HepG2 (cell line): ENCODE results near the gene BMERB1. TPM values are rescaled to one million over a fixed set of nuclear protein-coding genes. Genes with fewer than 3 reads are reported as not detected.

Source experiments
- BORCS8-MEF2B ChIP-seq: sonication (generic); formaldehyde crosslinking; IDR thresholded peaks from 2 replicates; pipeline ENCODE4 v1.8.0; 2022; ENCODE audit warnings: mild to moderate bottlenecking, missing genetic modification reagents
- CC2D1A ChIP-seq: sonication (generic); formaldehyde crosslinking; IDR thresholded peaks from 2 replicates; pipeline ENCODE4 v1.8.1; 2023; ENCODE audit warnings: mild to moderate bottlenecking, missing genetic modification reagents
- GABPA ChIP-seq, 2 experiments: IDR thresholded peaks; 2 replicates each; pipeline ENCODE4 v1.6.1; 2011 to 2016; ENCODE audit warnings: low read depth in 2 of 2, low read length in 1 of 2, missing biosample characterization in 1 of 2, missing genetic modification characterization in 1 of 2
- HOXA5 ChIP-seq: sonication (generic); formaldehyde crosslinking; IDR thresholded peaks from 2 replicates; pipeline ENCODE4 v1.4.0; 2020; ENCODE audit warnings: missing genetic modification reagents
- MED13 ChIP-seq: sonication (generic); formaldehyde crosslinking; IDR thresholded peaks from 2 replicates; pipeline ENCODE4 v1.5.0; 2020; ENCODE audit warnings: missing genetic modification reagents
- MTA1 ChIP-seq: sonication (generic); formaldehyde crosslinking; IDR thresholded peaks from 2 replicates; pipeline ENCODE4 v1.4.0; 2020; ENCODE audit warnings: missing genetic modification reagents, mild to moderate bottlenecking, borderline replicate concordance
- ONECUT2 ChIP-seq: sonication (generic); formaldehyde crosslinking; IDR thresholded peaks from 2 replicates; pipeline ENCODE4 v1.4.0; 2020; ENCODE audit warnings: missing genetic modification reagents
- PCBP1 ChIP-seq: fragments of 200-400 bp; formaldehyde crosslinking; IDR thresholded peaks from 2 replicates; pipeline ENCODE4 v1.6.1; 2017; ENCODE audit warnings: mild to moderate bottlenecking, low read depth, low read length, borderline replicate concordance
- POGZ ChIP-seq: sonication (generic); formaldehyde crosslinking; IDR thresholded peaks from 2 replicates; pipeline ENCODE4 v1.4.0; 2020; ENCODE audit warnings: mild to moderate bottlenecking, missing genetic modification reagents
- YEATS2 ChIP-seq: sonication (generic); formaldehyde crosslinking; IDR thresholded peaks from 2 replicates; pipeline ENCODE4 v1.4.0; 2020; ENCODE audit warnings: missing genetic modification reagents, borderline replicate concordance
- ZNF292 ChIP-seq: sonication (generic); formaldehyde crosslinking; IDR thresholded peaks from 2 replicates; pipeline ENCODE4 v1.8.1; 2022; ENCODE audit warnings: mild to moderate bottlenecking, low read depth, missing genetic modification reagents, borderline replicate concordance
- ZNF510 ChIP-seq: sonication (generic); formaldehyde crosslinking; IDR thresholded peaks from 2 replicates; pipeline ENCODE4 v1.4.0; 2020; ENCODE audit warnings: low read depth, mild to moderate bottlenecking, missing genetic modification reagents
- ZNF782 ChIP-seq: sonication (generic); formaldehyde crosslinking; IDR thresholded peaks from 2 replicates; pipeline ENCODE4 v1.4.0; 2020; ENCODE audit warnings: missing genetic modification reagents, mild to moderate bottlenecking, borderline replicate concordance
- polyA plus RNA-seq, 8 experiments: library from polyadenylated mRNA; depleted of rRNA in 3 of 8; stranded (reverse) in 7 of 8; unstranded in 1 of 8; fragments of >200 nt; fragmentation: Illumina TruSeq in 4 of 8; extraction: Trizol in 4 of 8; gene quantifications; 2 replicates each; pipeline versions ENCODE4 v1.2.1 to v1.2.3, GENCODE V29; 2011 to 2016; ENCODE audit warnings: low read depth in 4 of 8, missing spikeins in 1 of 8, mixed read lengths in 1 of 8; ENCODE audit not compliant: insufficient read depth in 1 of 8
- total RNA-seq, 5 experiments: library from RNA; depleted of rRNA; stranded (reverse); fragments of >200 nt; fragmentation: Illumina TruSeq; extraction: Trizol; gene quantifications; 2 replicates each; pipeline ENCODE4 v1.2.3, GENCODE V29; 2016; ENCODE audit warnings: low read depth in 1 of 5
- TF ChIP-seq, protein P1 (sequence below): IDR thresholded peaks from 2 replicates; pipeline ENCODE4 v1.6.1; 2012; ENCODE audit warnings: low read depth, low read length, improper control_type of control experiment
- TF ChIP-seq, protein P2 (sequence below): sonication (generic); formaldehyde crosslinking; IDR thresholded peaks from 2 replicates; pipeline ENCODE4 v1.9.0; 2022; ENCODE audit warnings: missing genetic modification reagents, mild to moderate bottlenecking, borderline replicate concordance
- TF ChIP-seq, protein P3 (sequence below): sonication (generic); formaldehyde crosslinking; IDR thresholded peaks from 2 replicates; pipeline ENCODE4 v1.5.0; 2020; ENCODE audit warnings: missing genetic modification reagents, mild to moderate bottlenecking, borderline replicate concordance
- TF ChIP-seq, protein P4 (sequence below): sonication (generic); formaldehyde crosslinking; IDR thresholded peaks from 2 replicates; pipeline ENCODE4 v1.5.0; 2020; ENCODE audit warnings: mild to moderate bottlenecking, missing genetic modification reagents, borderline replicate concordance
- TF ChIP-seq, protein P5 (sequence below): sonication (generic); formaldehyde crosslinking; IDR thresholded peaks from 2 replicates; pipeline ENCODE4 v1.5.0; 2020; ENCODE audit warnings: mild to moderate bottlenecking, missing genetic modification reagents

The BMERB1 gene
- total and polyA plus RNA-seq, 2 of the 13 experiments (the other 11 are each of a cell fraction or from before 2014, with no cell fraction given) = 1.4 TPM

DNA sequence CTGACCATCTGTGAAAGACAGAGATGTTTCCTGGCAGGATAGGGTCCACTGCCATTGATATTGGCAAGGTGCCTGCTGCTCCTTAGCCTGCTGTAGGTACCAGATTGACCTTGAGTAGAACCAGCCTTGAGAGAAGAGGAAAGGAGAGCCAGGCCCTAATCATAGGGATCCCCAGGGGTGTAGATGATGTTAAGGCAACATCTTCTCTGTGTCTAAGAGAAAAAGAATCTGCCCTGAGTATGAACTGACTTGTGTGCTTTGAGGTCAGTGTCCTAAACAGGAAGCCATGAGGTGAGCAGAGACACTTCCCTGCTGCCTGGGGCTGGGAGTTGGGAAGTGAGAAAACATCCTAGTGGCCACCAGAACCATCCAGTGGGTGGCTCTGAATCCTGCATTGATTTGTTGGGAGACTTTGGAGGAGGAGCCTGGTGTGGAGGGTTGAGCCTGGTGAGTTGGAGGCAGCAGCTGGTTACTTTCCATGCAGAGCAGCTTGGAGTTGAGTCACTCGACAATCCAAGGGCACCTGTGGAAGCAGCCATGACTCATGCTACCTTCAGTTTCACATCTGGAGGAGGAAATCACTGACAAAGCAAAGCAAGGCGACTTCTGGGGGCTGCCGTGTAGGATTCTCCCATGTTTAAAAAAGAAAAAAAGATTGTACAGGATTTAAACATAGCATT is 47.8 kb downstream of the BMERB1 start (continued):
- TF ChIP-seq MED13 (CRISPR knock-in tag) (no peak), MTA1 (CRISPR knock-in tag) (no peak), CC2D1A (no peak), ZNF782 (CRISPR knock-in tag) (peak; percentile 68; the same call in 1 of the 2 replicates), ZNF292 (peak; percentile 90; the same call in 1 of the 2 replicates), ZNF510 (CRISPR knock-in tag) (0 out of 2 replicates have a peak, but pooled peaks have one; percentile 38), POGZ (peak; percentile 88), HOXA5 (no peak; the same call in 1 of the 2 replicates), GABPA (IDR thresholded peaks at IDR 0.05; ENCODE audit: low read depth, low read length) (no peak), GABPA (CRISPR knock-in tag; IDR thresholded peaks at IDR 0.05; ENCODE audit: low read depth) (peak; percentile 78), YEATS2 (peak; percentile 64; the same call in 1 of the 2 replicates), PCBP1 (no peak), BORCS8-MEF2B (peak; percentile 84), ONECUT2 (CRISPR knock-in tag) (peak; percentile 79)
- TF ChIP-seq, protein P1, sequence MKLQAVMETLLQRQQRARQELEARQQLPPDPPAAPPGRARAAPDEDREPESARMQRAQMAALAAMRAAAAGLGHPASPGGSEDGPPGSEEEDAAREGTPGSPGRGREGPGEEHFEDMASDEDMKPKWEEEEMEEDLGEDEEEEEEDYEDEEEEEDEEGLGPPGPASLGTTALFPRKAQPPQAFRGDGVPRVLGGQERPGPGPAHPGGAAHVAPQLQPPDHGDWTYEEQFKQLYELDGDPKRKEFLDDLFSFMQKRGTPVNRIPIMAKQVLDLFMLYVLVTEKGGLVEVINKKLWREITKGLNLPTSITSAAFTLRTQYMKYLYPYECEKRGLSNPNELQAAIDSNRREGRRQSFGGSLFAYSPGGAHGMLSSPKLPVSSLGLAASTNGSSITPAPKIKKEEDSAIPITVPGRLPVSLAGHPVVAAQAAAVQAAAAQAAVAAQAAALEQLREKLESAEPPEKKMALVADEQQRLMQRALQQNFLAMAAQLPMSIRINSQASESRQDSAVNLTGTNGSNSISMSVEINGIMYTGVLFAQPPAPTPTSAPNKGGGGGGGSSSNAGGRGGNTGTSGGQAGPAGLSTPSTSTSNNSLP = peak; percentile 35; the same call in 1 of the 2 replicates
- TF ChIP-seq, protein P2, sequence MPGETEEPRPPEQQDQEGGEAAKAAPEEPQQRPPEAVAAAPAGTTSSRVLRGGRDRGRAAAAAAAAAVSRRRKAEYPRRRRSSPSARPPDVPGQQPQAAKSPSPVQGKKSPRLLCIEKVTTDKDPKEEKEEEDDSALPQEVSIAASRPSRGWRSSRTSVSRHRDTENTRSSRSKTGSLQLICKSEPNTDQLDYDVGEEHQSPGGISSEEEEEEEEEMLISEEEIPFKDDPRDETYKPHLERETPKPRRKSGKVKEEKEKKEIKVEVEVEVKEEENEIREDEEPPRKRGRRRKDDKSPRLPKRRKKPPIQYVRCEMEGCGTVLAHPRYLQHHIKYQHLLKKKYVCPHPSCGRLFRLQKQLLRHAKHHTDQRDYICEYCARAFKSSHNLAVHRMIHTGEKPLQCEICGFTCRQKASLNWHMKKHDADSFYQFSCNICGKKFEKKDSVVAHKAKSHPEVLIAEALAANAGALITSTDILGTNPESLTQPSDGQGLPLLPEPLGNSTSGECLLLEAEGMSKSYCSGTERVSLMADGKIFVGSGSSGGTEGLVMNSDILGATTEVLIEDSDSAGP = peak; percentile 55
- TF ChIP-seq, protein P3, sequence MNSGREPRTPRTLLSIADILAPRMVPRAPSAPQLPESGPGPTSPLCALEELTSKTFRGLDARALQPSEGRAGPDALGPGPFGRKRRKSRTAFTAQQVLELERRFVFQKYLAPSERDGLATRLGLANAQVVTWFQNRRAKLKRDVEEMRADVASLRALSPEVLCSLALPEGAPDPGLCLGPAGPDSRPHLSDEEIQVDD (CRISPR knock-in tag) = 0 out of 2 replicates have a peak, but pooled peaks have one; percentile 16
- TF ChIP-seq, protein P4, sequence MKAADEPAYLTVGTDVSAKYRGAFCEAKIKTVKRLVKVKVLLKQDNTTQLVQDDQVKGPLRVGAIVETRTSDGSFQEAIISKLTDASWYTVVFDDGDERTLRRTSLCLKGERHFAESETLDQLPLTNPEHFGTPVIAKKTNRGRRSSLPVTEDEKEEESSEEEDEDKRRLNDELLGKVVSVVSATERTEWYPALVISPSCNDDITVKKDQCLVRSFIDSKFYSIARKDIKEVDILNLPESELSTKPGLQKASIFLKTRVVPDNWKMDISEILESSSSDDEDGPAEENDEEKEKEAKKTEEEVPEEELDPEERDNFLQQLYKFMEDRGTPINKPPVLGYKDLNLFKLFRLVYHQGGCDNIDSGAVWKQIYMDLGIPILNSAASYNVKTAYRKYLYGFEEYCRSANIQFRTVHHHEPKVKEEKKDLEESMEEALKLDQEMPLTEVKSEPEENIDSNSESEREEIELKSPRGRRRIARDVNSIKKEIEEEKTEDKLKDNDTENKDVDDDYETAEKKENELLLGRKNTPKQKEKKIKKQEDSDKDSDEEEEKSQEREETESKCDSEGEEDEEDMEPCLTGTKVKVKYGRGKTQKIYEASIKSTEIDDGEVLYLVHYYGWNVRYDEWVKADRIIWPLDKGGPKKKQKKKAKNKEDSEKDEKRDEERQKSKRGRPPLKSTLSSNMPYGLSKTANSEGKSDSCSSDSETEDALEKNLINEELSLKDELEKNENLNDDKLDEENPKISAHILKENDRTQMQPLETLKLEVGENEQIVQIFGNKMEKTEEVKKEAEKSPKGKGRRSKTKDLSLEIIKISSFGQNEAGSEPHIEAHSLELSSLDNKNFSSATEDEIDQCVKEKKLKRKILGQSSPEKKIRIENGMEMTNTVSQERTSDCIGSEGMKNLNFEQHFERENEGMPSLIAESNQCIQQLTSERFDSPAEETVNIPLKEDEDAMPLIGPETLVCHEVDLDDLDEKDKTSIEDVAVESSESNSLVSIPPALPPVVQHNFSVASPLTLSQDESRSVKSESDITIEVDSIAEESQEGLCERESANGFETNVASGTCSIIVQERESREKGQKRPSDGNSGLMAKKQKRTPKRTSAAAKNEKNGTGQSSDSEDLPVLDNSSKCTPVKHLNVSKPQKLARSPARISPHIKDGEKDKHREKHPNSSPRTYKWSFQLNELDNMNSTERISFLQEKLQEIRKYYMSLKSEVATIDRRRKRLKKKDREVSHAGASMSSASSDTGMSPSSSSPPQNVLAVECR (CRISPR knock-in tag) = peak; percentile 32; the same call in 1 of the 2 replicates
- TF ChIP-seq, protein P5, sequence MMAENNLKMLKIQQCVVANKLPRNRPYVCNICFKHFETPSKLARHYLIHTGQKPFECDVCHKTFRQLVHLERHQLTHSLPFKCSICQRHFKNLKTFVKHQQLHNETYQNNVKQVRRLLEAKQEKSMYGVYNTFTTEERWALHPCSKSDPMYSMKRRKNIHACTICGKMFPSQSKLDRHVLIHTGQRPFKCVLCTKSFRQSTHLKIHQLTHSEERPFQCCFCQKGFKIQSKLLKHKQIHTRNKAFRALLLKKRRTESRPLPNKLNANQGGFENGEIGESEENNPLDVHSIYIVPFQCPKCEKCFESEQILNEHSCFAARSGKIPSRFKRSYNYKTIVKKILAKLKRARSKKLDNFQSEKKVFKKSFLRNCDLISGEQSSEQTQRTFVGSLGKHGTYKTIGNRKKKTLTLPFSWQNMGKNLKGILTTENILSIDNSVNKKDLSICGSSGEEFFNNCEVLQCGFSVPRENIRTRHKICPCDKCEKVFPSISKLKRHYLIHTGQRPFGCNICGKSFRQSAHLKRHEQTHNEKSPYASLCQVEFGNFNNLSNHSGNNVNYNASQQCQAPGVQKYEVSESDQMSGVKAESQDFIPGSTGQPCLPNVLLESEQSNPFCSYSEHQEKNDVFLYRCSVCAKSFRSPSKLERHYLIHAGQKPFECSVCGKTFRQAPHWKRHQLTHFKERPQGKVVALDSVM (CRISPR knock-in tag) = peak; percentile 37; the same call in 1 of the 2 replicates
